HepG2 (cell line): ENCODE results near the gene CDHR3. TPM values are rescaled to one million over a fixed set of nuclear protein-coding genes. Genes with fewer than 3 reads are reported as not detected.

Experiments used
- ATAC-seq: fragments of 200-7000 bp; cut with Tn5 transposase; 3 replicates; pipeline ENCODE4 v1.9.1; 2020; ENCODE audit warnings: mild to moderate bottlenecking, moderate library complexity
- BruUV-seq: library from RNA; stranded (reverse); fragments of 400-500 nt; replicated peaks from 2 replicates; lab custom pipeline; 2021; lab: Mats Ljungman, UMichigan
- CTCF ChIA-PET: fragments of 300-600 bp; formaldehyde crosslinking; extraction: SDS; loops from one replicate; lab custom pipeline; 2021; ENCODE audit warnings: low total read pairs, inconsistent platforms, low intra/inter-chr PET ratio; lab: Yijun Ruan, JAX
- POLR2A ChIA-PET: fragments of 350-600 bp; sonication (Branson Sonifier 250); formaldehyde crosslinking; loops from one replicate; lab custom pipeline; 2020; ENCODE audit warnings: antibody characterized with exemption, inconsistent platforms; lab: Yijun Ruan, JAX
- DNase-seq: peaks from one replicate; pipeline ENCODE4 v3.0.0-alpha.2; 2015; ENCODE audit warnings: low spot score
- FAIRE-seq: peaks from 3 replicates; lab custom pipeline; 2011; peaks lifted over from hg19 to GRCh38; lab: Jason Lieb, UNC
- H2AFZ ChIP-seq: one replicate; pipeline ENCODE4 v1.6.1; 2011; ENCODE audit warnings: low read length, inconsistent platforms
- H3K27ac ChIP-seq: fragments of 300-600 bp; 3 replicates; pipeline ENCODE4 v1.8.0; 2011; ENCODE audit warnings: mixed run types, mild to moderate bottlenecking, mixed read lengths, low read length, inconsistent platforms; ENCODE audit not compliant: insufficient read depth; ENCODE audit errors: extremely low read length
- H3K27me3 ChIP-seq, 2 experiments: fragments of 200-600 bp in 1 of 2; 2 replicates in 1 of 2; 3 replicates in 1 of 2; pipeline versions ENCODE4 v1.6.0 to v1.8.0; 2011; ENCODE audit warnings: low read length in 2 of 2, mild to moderate bottlenecking in 2 of 2, moderate library complexity in 2 of 2, inconsistent platforms in 1 of 2; ENCODE audit not compliant: insufficient read depth in 2 of 2, control insufficient read depth in 1 of 2
- H3K36me3 ChIP-seq, 2 experiments: fragments of 200-600 bp in 1 of 2; replicated peaks in 1 of 2; 2 replicates in 1 of 2; 3 replicates in 1 of 2; pipeline versions ENCODE4 v1.5.1 to v1.8.0; 2011; ENCODE audit warnings: low read length in 2 of 2, inconsistent platforms in 1 of 2; ENCODE audit not compliant: insufficient read depth in 2 of 2, control insufficient read depth in 1 of 2
- H3K4me1 ChIP-seq: 2 replicates; pipeline ENCODE4 v1.5.1; 2012; ENCODE audit warnings: low read length, inconsistent platforms; ENCODE audit not compliant: insufficient read depth
- H3K4me2 ChIP-seq: 2 replicates; pipeline ENCODE4 v1.6.0; 2011; ENCODE audit warnings: low read depth, low read length, inconsistent platforms
- H3K4me3 ChIP-seq, 3 experiments: fragments of 200-600 bp in 1 of 3; sonication (generic), shearing (Covaris generic) in 1 of 3; replicated peaks in 1 of 3; 2 replicates each; pipeline ENCODE4 v1.5.1; 2011 to 2016; ENCODE audit warnings: low read length in 3 of 3, inconsistent platforms in 2 of 3, low read depth in 2 of 3, mild to moderate bottlenecking in 2 of 3, control low read depth in 1 of 3, mixed read lengths in 1 of 3; ENCODE audit not compliant: insufficient read depth in 1 of 3
- H3K79me2 ChIP-seq: one replicate; pipeline ENCODE4 v1.6.1; 2011; ENCODE audit warnings: low read length, inconsistent platforms; ENCODE audit not compliant: insufficient read depth
- H3K9ac ChIP-seq: 2 replicates; pipeline ENCODE4 v1.6.0; 2011; ENCODE audit warnings: mild to moderate bottlenecking, low read depth, low read length, inconsistent platforms; ENCODE audit not compliant: insufficient read depth
- H3K9me3 ChIP-seq: 2 replicates; pipeline ENCODE4 v1.5.1; 2012; ENCODE audit warnings: mild to moderate bottlenecking, low read length
- H4K20me1 ChIP-seq: 2 replicates; pipeline ENCODE4 v1.6.0; 2011; ENCODE audit warnings: inconsistent platforms, mild to moderate bottlenecking, low read length, moderate library complexity; ENCODE audit not compliant: insufficient read depth
- KDM1A ChIP-seq: IDR thresholded peaks from 2 replicates; pipeline ENCODE4 v1.6.1; 2016; ENCODE audit warnings: missing compliant biosample characterization
- KDM2A ChIP-seq: sonication (generic); formaldehyde crosslinking; IDR thresholded peaks from 2 replicates; pipeline ENCODE4 v1.4.0; 2020; ENCODE audit warnings: low read depth, missing genetic modification reagents, borderline replicate concordance
- RNF219 ChIP-seq: sonication (generic); formaldehyde crosslinking; IDR thresholded peaks from 2 replicates; pipeline ENCODE4 v1.5.0; 2020; ENCODE audit warnings: mild to moderate bottlenecking, missing genetic modification reagents
- ZNF143 ChIP-seq: sonication (generic); formaldehyde crosslinking; IDR thresholded peaks from 2 replicates; pipeline ENCODE4 v1.4.0; 2020; ENCODE audit warnings: missing genetic modification reagents
- ZNF33B ChIP-seq: sonication (generic); formaldehyde crosslinking; IDR thresholded peaks from 2 replicates; pipeline ENCODE4 v1.5.1; 2020; ENCODE audit warnings: mild to moderate bottlenecking, missing genetic modification reagents
- WGBS: methylation state at CpG from one replicate; pipeline ENCODE4 v1.1.6; 2017; ENCODE audit warnings: low lambda C conversion rate; 5-methylcytosine and 5-hydroxymethylcytosine counted together
- in situ Hi-C: cut with HindIII; loops from 2 replicates; pipeline ENCODE4 v1.10.0; 2017; ENCODE audit warnings: low pct_unique_long_range_greater_than_20kb; ENCODE audit not compliant: extremely low pct_ligation_motif_present
- intact Hi-C: fragments of 100-400 bp; cut with micrococcal nuclease; formaldehyde crosslinking; loops from one replicate; pipeline ENCODE4 v1.10.0; 2022; ENCODE audit not compliant: unreplicated experiment
- polyA plus RNA-seq, 8 experiments: library from polyadenylated mRNA; depleted of rRNA in 3 of 8; stranded (reverse) in 7 of 8; unstranded in 1 of 8; fragments of >200 nt; fragmentation: Illumina TruSeq in 4 of 8; extraction: Trizol in 4 of 8; gene quantifications; 2 replicates each; pipeline versions ENCODE4 v1.2.1 to v1.2.3, GENCODE V29; 2011 to 2016; ENCODE audit warnings: low read depth in 4 of 8, missing spikeins in 1 of 8, mixed read lengths in 1 of 8; ENCODE audit not compliant: insufficient read depth in 1 of 8
- total RNA-seq, 5 experiments: library from RNA; depleted of rRNA; stranded (reverse); fragments of >200 nt; fragmentation: Illumina TruSeq; extraction: Trizol; gene quantifications; 2 replicates each; pipeline ENCODE4 v1.2.3, GENCODE V29; 2016; ENCODE audit warnings: low read depth in 1 of 5

The CDHR3 gene
- total and polyA plus RNA-seq, 2 of the 13 experiments (the other 11 are each of a cell fraction or from before 2014, with no cell fraction given), result 6.5 to 11.8 TPM

GRCh38 chr7:106080300-106080987, 117.4 kb downstream of the CDHR3 start:
- no peaks in the 10 kb centered on the region for H3K36me3 ChIP-seq
- ChIA-PET POLR2A (no interaction called here), CTCF (no interaction called here)
- WGBS, result 33% methylated on average over 6 of the region's 6 CpGs
- DNase-seq, result no peak
- peaks cover 2 to 10% of the 10 kb centered on the region in 2 experiments; a peak in 3 of 5 replicates for H3K27me3 ChIP-seq
- FAIRE-seq, result no peak
- H4K20me1 ChIP-seq, result no peaks in the 10 kb centered on the region
- ATAC-seq, result peak; percentile 79
- H3K9me3 ChIP-seq, result no peaks in the 10 kb centered on the region
- in situ Hi-C loops, result no loop called here
- no peak overlapping the region for H2AFZ ChIP-seq
- H3K4me2 ChIP-seq, result no peak overlapping the region; the same call in 1 of the 2 replicates
- no peaks in the 10 kb centered on the region for H3K4me1 ChIP-seq
- H3K4me3 ChIP-seq, result no peak overlapping the region
- no TSS peak for BruUV-seq
- no peak overlapping the region for H3K9ac ChIP-seq
- H3K79me2 ChIP-seq, result no peaks in the 10 kb centered on the region
- intact Hi-C loops, result no loop called here
- H3K27ac ChIP-seq, result no peak overlapping the region
- no peak for TF ChIP-seq ZNF33B
- TF ChIP-seq, all 625 proteins: peak for 0

- POLR2A ChIA-PET, result no interaction called here
- Histone ChIP-seq H3K9ac (no peak overlapping the region), H3K27me3 (peaks cover 2 to 6% of the 10 kb centered on the region in 2 experiments; a peak in 1 of 5 replicates), H3K27ac (no peak overlapping the region)
- TF ChIP-seq RNF219 (CRISPR knock-in tag) (no peak), KDM2A (no peak), KDM1A (CRISPR knock-in tag) (no peak), ZNF143 (CRISPR knock-in tag) (no peak)
- TF ChIP-seq, all 625 proteins: peak for 0
- H3K36me3 ChIP-seq, result no peaks in the 10 kb centered on the region
- no TSS peak for BruUV-seq
- 76% methylated on average over 18 of the region's 18 CpGs for WGBS
- H3K4me2 ChIP-seq, result no peak overlapping the region
- no peak overlapping the region for H2AFZ ChIP-seq
- CTCF ChIA-PET, result no interaction called here
- DNase-seq (no peak), ATAC-seq (no peak), FAIRE-seq (no peak)
- no peaks in the 10 kb centered on the region for H3K4me1 ChIP-seq
- no peaks in the 10 kb centered on the region for H3K9me3 ChIP-seq
- intact Hi-C loops (no loop called here), in situ Hi-C loops (no loop called here)
- no peak overlapping the region for H3K4me3 ChIP-seq
- no peaks in the 10 kb centered on the region for H3K79me2 ChIP-seq
- H4K20me1 ChIP-seq, result no peaks in the 10 kb centered on the region
These were observed 119.2 kb downstream of the CDHR3 start for GRCh38 chr7:106082087-106082854.

Other genes with a start within 250 kb of the CDHR3 start
- 7.7 and 7.8 TPM in 2 replicates for gene ATXN7L1, start 86.7 kb upstream of the CDHR3 start, total RNA-seq (2016; rRNA removed; fragmentation: Illumina TruSeq; extraction: Trizol)
- 4.1 and 4.3 TPM in 2 replicates for gene ATXN7L1, start 86.7 kb upstream of the CDHR3 start, polyA plus RNA-seq (2011; rRNA removed)
- gene SYPL1, start 149.0 kb downstream of the CDHR3 start, total RNA-seq (2016; rRNA removed; fragmentation: Illumina TruSeq; extraction: Trizol), result 25.7 and 27.5 TPM in 2 replicates
- gene SYPL1, start 149.0 kb downstream of the CDHR3 start, polyA plus RNA-seq (2011; rRNA removed), result 32.9 and 40.2 TPM in 2 replicates